ENCODE results near the gene XPC.

- TF ChIP-seq PKNOX1 (IDR thresholded peaks at IDR 0.05) (no peak), FOXM1 (IDR thresholded peaks at IDR 0.05; ENCODE audit: borderline replicate concordance) (no peak)
These were observed 2.9 kb upstream of the XPC start for GRCh38 chr3:14181253-14181652.

Data from HEK293T (cell line).